ENCODE measurements around the gene ABTB2.

DNA sequence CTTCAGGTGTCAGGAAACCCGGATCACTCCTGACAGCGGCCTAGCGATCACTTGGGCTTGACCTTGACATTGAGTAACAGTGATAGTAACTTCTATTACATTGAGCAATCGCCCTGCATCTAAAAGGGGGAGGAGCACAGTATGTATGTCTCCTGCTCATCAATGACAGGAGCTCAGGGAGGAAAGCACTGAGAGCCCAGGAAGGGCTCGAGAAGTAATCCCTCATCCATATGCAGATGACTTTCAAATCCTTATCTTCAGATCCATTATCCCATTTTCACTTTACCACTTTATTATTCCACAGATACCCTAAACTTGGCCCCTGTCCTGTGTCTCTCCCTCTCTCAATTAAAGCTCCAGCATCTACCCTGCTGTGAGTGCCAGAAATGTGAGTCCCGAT is 47.8 kb downstream of the ABTB2 start:
- TF ChIP-seq REST (IDR thresholded peaks at IDR 0.05; ENCODE audit: insufficient read depth in 1 of 2, low read depth in 2 of 2, low read length in 2 of 2) (no peak), TAF1 (IDR thresholded peaks at IDR 0.05; ENCODE audit: borderline replicate concordance, insufficient read depth, low read length) (no peak), POLR2AphosphoS5 (IDR thresholded peaks at IDR 0.05; ENCODE audit: low read depth, low read length) (no peak), SIN3A (IDR thresholded peaks at IDR 0.05; ENCODE audit: borderline replicate concordance, insufficient read depth, low read length) (no peak)

All from PFSK-1 (cell line).